Activated naive CD4-positive, alpha-beta T cell treated with anti-CD3 and anti-CD28 coated beads, Interleukin-2, amount 10 ng/mL, durations not matched to agents 7 days and 5 days (primary cell): Measurements from ENCODE around the gene INSR.

Source experiments
- CTCF ChIA-PET: fragments of 350-600 bp; sonication (Branson Sonifier 250); formaldehyde crosslinking; loops from one replicate; lab custom pipeline; 2021; ENCODE audit warnings: antibody characterized with exemption; lab: Charles Lee
- DNase-seq: peaks from one replicate; pipeline ENCODE4 v3.0.0-alpha.2; 2020
- H3K27ac Mint-ChIP-seq: one replicate; pipeline ENCODE4 v1.8.0; 2021; ENCODE audit warnings: mild to moderate bottlenecking, moderate library complexity, mixed read lengths
- H3K27me3 Mint-ChIP-seq: one replicate; pipeline ENCODE4 v1.8.0; 2021; ENCODE audit warnings: mild to moderate bottlenecking, mixed read lengths
- H3K36me3 Mint-ChIP-seq: one replicate; pipeline ENCODE4 v1.8.0; 2021; ENCODE audit warnings: mixed read lengths
- H3K4me1 Mint-ChIP-seq: one replicate; pipeline ENCODE4 v1.8.0; 2021; ENCODE audit warnings: mixed read lengths
- H3K4me3 Mint-ChIP-seq: one replicate; pipeline ENCODE4 v1.8.0; 2021; ENCODE audit warnings: mild to moderate bottlenecking, moderate library complexity, mixed read lengths
- H3K9me3 Mint-ChIP-seq: one replicate; pipeline ENCODE4 v1.8.0; 2021; ENCODE audit warnings: mixed read lengths

INSR gene

DNA sequence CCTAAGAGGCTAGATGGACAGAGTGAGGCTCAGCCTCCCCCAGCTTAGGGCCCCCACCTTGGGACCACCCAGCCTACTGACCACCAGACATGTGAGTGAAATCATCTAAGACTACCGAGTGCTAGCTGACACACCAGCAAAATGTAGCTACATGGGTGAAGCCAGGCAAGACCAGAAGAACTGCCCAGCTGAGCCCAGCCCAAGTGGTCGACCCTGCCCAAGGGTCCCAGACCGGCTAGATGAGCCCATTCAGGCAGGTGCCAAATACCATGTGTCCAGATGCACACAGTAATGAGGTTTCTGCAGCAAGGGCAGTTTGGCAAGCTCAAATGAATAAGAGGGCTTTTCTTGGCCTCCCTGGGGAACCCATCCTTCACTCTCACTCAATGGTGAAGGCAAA lies 168.1 kb downstream of the INSR start:
- CTCF ChIA-PET, result no interaction called here
- H3K4me3 Mint-ChIP-seq, result no peak overlapping the region

DNA sequence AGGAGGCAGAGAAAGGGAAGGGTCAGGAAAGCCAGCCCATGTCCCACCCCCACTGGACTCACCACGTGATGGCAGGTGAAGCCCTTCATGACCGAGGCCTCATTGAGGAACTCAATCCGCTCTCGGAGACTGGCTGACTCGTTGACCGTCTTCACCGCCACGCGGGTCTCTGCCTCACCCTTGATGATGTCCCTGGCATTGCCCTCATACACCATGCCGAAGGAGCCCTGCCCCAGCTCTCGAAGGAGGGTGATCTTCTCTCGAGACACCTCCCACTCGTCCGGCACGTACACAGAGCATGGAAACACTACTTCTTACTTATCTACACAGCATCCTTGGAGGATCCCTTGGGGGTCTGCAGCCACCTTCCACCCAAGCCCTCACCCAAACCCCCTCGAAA lies 169.0 kb downstream of the INSR start:
- no peaks in the 10 kb centered on the region for H3K4me1 Mint-ChIP-seq
- H3K9me3 Mint-ChIP-seq, result peaks cover 18% of the 10 kb centered on the region
- no peak overlapping the region for H3K4me3 Mint-ChIP-seq
- H3K27me3 Mint-ChIP-seq, result no peaks in the 10 kb centered on the region
- DNase-seq, result no peak
- no peak overlapping the region for H3K27ac Mint-ChIP-seq
- CTCF ChIA-PET, result no interaction called here
- H3K36me3 Mint-ChIP-seq, result peaks cover 3% of the 10 kb centered on the region

More for the DNA sequence above, 168.1 kb downstream of the INSR start:
- Mint-ChIP-seq H3K9me3 (peaks cover 18% of the 10 kb centered on the region), H3K27ac (no peak overlapping the region), H3K4me1 (no peaks in the 10 kb centered on the region), H3K27me3 (no peaks in the 10 kb centered on the region), H3K36me3 (peaks cover 3% of the 10 kb centered on the region)
- DNase-seq, result no peak

DNA sequence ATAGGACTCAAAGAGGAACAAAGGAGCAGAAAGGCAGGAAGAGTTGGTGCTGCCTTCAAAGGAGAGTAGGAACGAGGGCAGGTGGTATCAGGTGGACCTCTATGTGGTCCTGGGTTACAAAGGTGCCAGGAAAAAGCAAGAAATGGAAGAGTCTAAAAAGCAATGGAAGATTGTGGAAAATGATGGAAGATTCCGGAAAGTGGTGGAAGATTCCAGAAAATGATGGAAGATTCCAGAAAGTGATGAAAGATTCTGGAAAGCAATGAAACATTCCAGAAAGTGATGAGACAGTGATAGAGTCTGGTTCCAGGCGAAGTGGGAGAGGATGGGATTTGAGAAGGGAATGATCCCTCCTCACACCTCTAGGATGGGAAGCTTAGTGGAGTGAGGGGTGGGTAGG lies 169.4 kb downstream of the INSR start:
- no peak for DNase-seq
- Mint-ChIP-seq H3K9me3 (peaks cover 15% of the 10 kb centered on the region), H3K27me3 (no peaks in the 10 kb centered on the region), H3K27ac (no peak overlapping the region), H3K36me3 (peaks cover 3% of the 10 kb centered on the region), H3K4me1 (no peaks in the 10 kb centered on the region), H3K4me3 (no peak overlapping the region)
- CTCF ChIA-PET, result no interaction called here

DNA sequence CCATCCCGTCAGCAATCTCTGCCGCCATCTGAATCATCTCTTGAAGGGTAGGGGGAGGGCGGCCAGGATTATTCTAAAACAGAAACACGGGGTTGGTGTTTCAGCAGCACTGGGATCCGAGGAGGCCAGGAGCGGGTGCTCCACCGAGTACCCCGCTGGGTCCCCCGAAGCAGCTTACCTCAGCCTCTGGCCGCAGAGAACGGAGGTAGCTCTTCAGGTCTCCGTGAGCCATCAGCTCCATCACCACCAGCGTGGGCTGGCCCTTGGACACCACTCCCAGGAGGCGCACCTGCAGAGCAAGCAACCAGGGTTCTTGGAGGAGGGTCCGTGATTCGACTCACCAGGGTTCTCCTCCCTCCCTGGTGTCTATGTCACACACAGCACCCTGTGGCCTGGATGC lies 171.5 kb downstream of the INSR start:
- no peak overlapping the region for H3K27ac Mint-ChIP-seq
- peaks cover 3% of the 10 kb centered on the region for H3K36me3 Mint-ChIP-seq
- H3K4me3 Mint-ChIP-seq, result no peak overlapping the region
- CTCF ChIA-PET, result no interaction called here
- H3K9me3 Mint-ChIP-seq, result peaks cover 18% of the 10 kb centered on the region
- no peak for DNase-seq
- H3K4me1 Mint-ChIP-seq, result no peaks in the 10 kb centered on the region
- H3K27me3 Mint-ChIP-seq, result no peaks in the 10 kb centered on the region

DNA sequence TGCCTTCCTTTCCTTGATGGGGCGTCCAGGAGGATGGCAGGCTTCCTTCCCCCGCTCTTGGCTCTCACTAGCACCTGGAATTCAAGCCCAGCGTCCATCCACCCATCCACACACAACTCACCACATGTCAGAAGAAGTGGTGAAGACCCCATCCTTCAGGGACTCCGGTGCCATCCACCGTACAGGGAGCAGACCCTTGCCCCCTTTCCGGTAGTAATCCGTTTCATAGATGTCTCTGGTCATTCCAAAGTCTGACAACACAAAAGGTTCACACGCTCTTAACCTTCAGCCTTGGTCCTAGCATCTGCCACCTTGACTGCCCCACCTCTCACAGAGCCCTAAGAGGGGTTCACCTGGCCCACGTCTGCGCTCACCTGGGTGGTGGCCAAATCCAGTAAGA lies 173.7 kb downstream of the INSR start:
- no peak overlapping the region for H3K4me3 Mint-ChIP-seq
- H3K27ac Mint-ChIP-seq, result no peak overlapping the region
- CTCF ChIA-PET, result no interaction called here
- H3K4me1 Mint-ChIP-seq, result no peaks in the 10 kb centered on the region
- H3K36me3 Mint-ChIP-seq, result peaks cover 3% of the 10 kb centered on the region
- no peak for DNase-seq
- no peaks in the 10 kb centered on the region for H3K27me3 Mint-ChIP-seq
- H3K9me3 Mint-ChIP-seq, result peaks cover 12% of the 10 kb centered on the region

DNA sequence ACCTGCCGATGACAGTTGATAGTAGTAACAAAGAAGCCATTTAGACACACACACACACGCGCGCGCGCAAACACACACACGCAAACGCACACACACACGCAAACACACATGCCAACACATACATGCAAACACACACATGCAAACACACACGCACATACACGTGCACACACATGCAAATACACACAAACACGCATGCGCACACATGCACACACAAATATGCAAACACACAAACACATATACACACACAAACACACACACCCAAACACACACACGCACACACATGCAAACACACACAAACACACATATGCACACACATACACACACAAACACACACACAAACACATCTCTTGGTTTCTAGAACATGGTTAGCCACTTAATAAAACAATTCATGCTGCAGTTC lies 174.6 kb downstream of the INSR start:
- Mint-ChIP-seq H3K9me3 (peaks cover 4% of the 10 kb centered on the region), H3K27ac (no peak overlapping the region), H3K4me1 (no peaks in the 10 kb centered on the region), H3K4me3 (no peak overlapping the region), H3K27me3 (no peaks in the 10 kb centered on the region), H3K36me3 (peaks cover under 1% of the 10 kb centered on the region)
- DNase-seq, result no peak
- CTCF ChIA-PET, result no interaction called here

DNA sequence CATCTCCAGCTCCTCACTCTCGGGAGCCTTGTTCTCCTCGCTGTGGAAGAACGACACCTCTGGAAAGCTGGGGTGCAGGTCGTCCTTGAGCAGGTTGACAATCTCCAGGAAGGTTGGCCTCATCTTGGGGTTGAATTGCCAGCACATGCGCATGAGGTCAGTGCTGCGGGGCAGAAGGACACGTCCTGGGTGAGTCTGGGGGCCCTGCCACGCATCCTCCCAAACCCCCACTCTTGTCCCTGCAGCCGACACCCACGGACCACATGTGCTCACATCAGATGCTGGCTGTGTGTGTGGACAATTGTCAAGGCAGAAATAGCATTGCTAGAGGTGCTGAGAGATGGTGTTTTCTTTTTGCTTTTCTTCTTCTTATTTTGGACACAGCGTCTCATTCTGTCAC lies 177.0 kb downstream of the INSR start:
- Mint-ChIP-seq H3K27me3 (peaks cover 3% of the 10 kb centered on the region), H3K27ac (no peak overlapping the region), H3K36me3 (no peaks in the 10 kb centered on the region), H3K4me3 (no peak overlapping the region), H3K9me3 (peaks cover 3% of the 10 kb centered on the region), H3K4me1 (no peaks in the 10 kb centered on the region)
- DNase-seq, result no peak
- CTCF ChIA-PET, result interaction anchor here (0.6 kb wide), 1 partner anchor 11 kb away, joined by 3 read pairs; no protein-coding TSS in a partner anchor

DNA sequence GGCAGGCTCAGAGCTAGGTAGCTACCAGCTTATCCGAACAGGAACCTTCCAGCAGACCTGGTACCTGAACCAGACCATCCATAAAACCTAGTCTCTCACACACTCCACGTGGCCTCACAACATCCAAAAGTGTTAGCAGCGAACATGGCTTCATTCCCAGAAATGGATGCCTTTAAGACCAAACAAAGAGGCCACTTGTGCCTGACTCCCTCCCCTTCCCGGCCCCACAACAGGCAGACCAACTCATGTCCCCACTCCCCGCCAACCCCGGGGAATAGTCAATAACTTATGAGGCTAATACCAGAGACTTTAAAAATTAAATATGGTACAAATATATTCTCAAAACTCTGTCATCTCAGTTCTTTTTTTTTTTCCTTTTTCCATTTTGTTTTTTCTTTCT lies 178.5 kb downstream of the INSR start:
- H3K36me3 Mint-ChIP-seq, result no peaks in the 10 kb centered on the region
- DNase-seq, result no peak
- CTCF ChIA-PET, result no interaction called here

DNA sequence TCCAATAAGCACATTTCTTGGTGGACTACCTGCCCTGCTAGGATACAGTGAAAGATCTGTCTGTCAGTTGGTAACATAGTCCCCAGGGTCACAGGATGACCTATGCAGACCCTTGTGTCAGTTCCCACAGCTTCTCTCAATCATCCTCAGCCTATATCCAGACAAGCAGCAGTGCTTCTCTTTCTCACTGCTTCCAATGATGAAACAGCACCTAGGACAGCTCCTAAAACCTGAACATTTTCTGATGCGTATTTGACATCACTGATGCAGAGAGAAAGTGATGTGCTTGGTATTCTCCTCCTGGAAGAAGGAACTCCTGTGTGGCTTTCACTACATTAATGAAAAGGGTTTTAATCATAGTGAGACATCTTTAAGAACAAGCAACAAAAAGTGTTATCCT lies 181.0 kb downstream of the INSR start:
- H3K27ac Mint-ChIP-seq, result no peak overlapping the region
- no peak for DNase-seq
- H3K36me3 Mint-ChIP-seq, result no peaks in the 10 kb centered on the region
- peaks cover 3% of the 10 kb centered on the region for H3K27me3 Mint-ChIP-seq
- H3K4me1 Mint-ChIP-seq, result no peaks in the 10 kb centered on the region
- CTCF ChIA-PET, result no interaction called here
- no peaks in the 10 kb centered on the region for H3K9me3 Mint-ChIP-seq
- H3K4me3 Mint-ChIP-seq, result no peak overlapping the region

More for the DNA sequence above, 178.5 kb downstream of the INSR start:
- Mint-ChIP-seq H3K27ac (no peak overlapping the region), H3K9me3 (peaks cover 3% of the 10 kb centered on the region), H3K4me1 (no peaks in the 10 kb centered on the region), H3K4me3 (no peak overlapping the region), H3K27me3 (peaks cover 3% of the 10 kb centered on the region)

DNA sequence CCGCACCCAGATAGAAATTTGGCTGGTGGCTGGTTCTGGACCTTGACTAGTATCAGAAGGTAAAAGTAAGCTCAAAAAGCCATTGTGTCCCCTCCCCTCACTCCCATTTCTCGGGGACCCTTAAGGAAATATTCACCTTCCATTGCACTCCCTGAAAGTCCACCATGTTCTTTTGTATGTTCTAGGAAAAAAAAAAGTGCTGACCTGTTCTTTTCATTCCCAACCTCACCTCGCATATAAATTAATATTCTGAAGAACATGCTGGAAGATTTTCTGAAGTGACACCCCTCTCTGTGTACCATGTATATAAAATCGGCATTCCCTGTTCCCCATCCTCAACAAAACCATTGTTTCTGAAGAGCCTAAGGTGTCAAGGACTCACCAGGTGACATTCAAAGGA lies 181.5 kb downstream of the INSR start:
- H3K36me3 Mint-ChIP-seq, result no peaks in the 10 kb centered on the region
- H3K27me3 Mint-ChIP-seq, result peaks cover 3% of the 10 kb centered on the region
- DNase-seq, result no peak
- no peaks in the 10 kb centered on the region for H3K4me1 Mint-ChIP-seq
- H3K27ac Mint-ChIP-seq, result no peak overlapping the region
- no peaks in the 10 kb centered on the region for H3K9me3 Mint-ChIP-seq
- no peak overlapping the region for H3K4me3 Mint-ChIP-seq
- CTCF ChIA-PET, result no interaction called here

DNA sequence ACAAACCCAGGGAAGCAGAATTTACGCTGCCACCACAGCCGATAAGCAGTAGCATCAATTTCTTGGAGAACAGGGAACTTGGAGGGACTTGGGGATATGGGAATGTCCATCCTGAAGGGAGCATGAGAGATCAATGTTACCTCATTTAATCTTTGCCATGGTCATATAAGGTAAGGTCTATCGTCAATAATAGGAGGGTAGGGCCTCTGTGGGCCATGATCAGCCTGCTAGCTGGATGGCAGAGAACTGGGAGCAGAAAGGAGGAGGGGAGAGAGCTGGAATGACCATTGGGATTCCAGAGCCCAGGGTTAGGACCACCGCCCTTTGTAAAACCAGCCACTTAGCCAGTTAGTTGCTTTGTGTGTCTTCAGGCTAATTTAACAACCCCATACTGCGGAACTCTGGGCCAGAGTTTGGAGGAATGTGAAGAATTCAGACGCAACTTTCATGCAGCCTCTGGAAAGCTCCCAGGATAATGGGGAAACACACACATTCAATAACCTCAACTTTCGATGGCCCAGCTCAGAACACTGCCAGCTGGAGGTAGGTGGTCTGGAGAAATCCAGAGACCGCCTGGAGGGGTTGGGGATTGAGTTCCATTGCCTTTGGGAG lies 184.4 kb downstream of the INSR start:
- Mint-ChIP-seq H3K27me3 (peaks cover 3% of the 10 kb centered on the region), H3K4me1 (no peaks in the 10 kb centered on the region), H3K9me3 (no peaks in the 10 kb centered on the region), H3K27ac (no peak overlapping the region), H3K36me3 (no peaks in the 10 kb centered on the region), H3K4me3 (no peak overlapping the region)
- CTCF ChIA-PET, result no interaction called here
- DNase-seq, result no peak

DNA sequence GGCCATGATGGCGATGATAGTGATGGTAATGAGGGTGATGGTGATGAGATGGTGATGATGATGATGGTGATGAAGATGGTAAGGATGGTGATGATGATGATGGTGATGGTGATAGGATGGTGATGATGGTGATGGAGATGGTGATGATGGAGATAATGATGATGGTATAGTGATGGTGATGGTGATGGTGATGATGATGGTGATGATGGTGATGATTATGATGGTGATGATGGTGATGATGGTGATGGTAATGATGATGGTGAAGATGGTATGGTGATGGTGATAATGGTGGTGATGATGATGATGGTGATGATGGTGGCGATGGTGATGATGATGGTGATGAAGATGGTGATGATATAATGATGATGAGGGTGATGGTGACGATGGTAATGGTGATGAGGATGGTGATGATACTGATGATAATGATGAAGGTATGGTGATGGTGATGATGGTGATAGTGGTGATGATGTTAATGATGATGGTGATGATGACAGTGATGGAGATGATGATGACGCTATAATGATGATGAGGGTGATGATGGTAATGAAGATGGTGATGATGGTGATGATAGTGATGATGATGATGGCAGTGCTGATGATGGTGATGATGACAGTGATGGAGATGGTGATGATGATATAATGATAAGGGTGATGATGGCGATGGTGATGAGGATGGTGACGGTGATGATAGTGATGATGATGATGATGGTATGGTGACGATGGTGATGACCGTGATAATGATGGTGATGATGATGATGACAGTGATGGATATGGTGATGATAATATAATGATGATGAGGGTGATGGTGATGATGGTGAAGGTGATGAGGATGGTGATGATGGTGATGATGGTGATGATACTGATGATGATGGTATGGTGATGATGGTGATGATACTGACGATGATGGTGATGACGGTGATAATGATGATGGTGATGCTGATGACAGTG lies 187.2 kb downstream of the INSR start:
- Mint-ChIP-seq H3K27me3 (no peaks in the 10 kb centered on the region), H3K4me1 (peaks cover 5% of the 10 kb centered on the region), H3K4me3 (no peak overlapping the region), H3K36me3 (no peaks in the 10 kb centered on the region), H3K9me3 (no peaks in the 10 kb centered on the region), H3K27ac (no peak overlapping the region)
- CTCF ChIA-PET, result no interaction called here
- DNase-seq, result no peak

DNA sequence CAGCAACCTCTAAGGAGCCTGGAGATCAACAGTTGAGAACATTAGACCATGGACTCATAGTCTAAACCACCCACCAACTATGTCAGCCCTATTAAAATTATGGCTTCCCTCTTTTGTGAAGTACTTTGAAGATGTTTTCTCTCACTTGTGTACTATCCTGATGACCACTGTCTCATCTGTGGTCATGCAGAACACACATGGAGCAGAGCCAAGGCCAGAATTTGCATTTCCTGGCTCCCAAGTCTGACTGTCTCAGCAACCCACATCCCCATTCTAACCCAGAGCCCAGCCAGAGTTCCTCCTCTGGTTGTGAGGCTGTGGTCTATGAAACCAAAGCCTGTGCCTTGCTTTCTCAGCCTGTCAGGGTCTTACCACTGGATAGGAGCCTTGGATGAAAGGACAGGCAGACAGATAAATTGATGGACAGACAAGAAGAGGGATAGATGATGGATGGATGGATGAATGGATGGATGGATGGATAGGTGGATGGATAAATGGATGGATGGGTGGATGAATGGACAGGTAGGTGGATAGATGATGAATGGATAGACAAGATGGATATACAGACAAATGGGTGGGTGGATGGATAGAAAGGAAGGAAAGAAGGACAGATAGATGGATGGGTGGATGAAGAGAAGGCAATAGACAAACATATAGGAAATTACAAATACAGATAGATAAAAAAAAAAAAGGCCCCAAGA lies 189.3 kb downstream of the INSR start:
- Mint-ChIP-seq H3K9me3 (no peaks in the 10 kb centered on the region), H3K4me1 (peaks cover 18% of the 10 kb centered on the region), H3K27me3 (peaks cover 11% of the 10 kb centered on the region), H3K27ac (no peak overlapping the region), H3K36me3 (no peaks in the 10 kb centered on the region), H3K4me3 (no peak overlapping the region)
- CTCF ChIA-PET, result no interaction called here
- no peak for DNase-seq

DNA sequence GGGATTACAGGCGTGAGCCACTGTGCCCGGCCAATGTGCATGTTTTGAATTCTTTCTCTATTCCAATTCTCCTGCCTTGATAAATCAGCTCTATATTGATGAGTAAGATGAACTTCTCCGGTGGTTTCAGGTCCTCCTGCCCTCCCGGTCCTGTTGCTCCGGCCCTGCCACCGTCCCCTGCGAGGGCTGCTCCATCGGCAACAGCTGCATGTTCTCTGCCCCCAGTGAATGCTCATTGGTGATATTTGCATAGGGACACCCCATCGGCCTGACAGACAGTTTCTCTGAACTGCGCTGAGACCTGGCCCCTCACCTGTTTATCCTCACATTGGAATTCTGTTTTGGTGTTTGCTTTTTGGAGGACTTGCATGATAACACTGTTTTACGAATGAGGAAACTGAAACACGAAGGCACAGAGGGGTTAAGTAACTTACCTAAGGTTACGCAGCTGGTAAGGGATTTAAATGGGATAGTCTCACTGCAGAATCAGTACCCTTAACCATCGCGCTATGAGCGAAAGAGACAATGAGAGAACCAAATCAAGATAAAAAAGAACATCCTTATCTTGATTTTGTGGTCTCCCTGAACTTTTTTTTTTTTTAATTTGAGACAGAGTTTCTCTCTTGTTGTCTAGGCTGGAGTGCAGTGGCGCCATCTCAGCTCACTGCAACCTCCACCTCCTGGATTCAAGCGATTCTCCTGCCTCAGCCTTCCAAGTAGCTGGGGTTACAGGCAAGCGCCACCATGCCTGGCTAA lies 192.5 kb downstream of the INSR start:
- H3K27ac Mint-ChIP-seq, result no peak overlapping the region
- no peak overlapping the region for H3K4me3 Mint-ChIP-seq
- peaks cover 36% of the 10 kb centered on the region for H3K4me1 Mint-ChIP-seq
- peak; percentile 23 for DNase-seq
- peaks cover 7% of the 10 kb centered on the region for H3K36me3 Mint-ChIP-seq
- CTCF ChIA-PET, result interaction anchor here (0.7 to 2.6 kb wide), 13 partner anchors 45 to 698 kb away, joined by 3 to 10 read pairs (median 4); no protein-coding TSS in a partner anchor
- peaks cover 28% of the 10 kb centered on the region for H3K27me3 Mint-ChIP-seq
- peaks cover 13% of the 10 kb centered on the region for H3K9me3 Mint-ChIP-seq
